ENCODE data around the gene CORO7. TPM values are rescaled to one million over a fixed set of nuclear protein-coding genes. Genes with fewer than 3 reads are reported as not detected.

The CORO7 gene
- total RNA-seq, 1 donor from 2014 or later, result 101 TPM

GRCh38 chr16:4332623-4333307 is 83.6 kb downstream of the CORO7 start:
- no peaks in the 10 kb centered on the region for H3K36me3 Mint-ChIP-seq (ENCODE audit: low read depth)
- H3K4me1 Mint-ChIP-seq (ENCODE audit: low read depth), result peaks cover 3% of the 10 kb centered on the region
- H3K27me3 Mint-ChIP-seq (ENCODE audit: low read depth), result peaks cover 5% of the 10 kb centered on the region
- DNase-seq (ENCODE audit: low spot score), result no peak
- no peak overlapping the region for H3K4me3 Mint-ChIP-seq (ENCODE audit: low read depth)
- no peaks in the 10 kb centered on the region for H3K9me3 Mint-ChIP-seq
- intact Hi-C loops (cut with micrococcal nuclease), result no loop called here
- no peak overlapping the region for H3K27ac Mint-ChIP-seq

DNA sequence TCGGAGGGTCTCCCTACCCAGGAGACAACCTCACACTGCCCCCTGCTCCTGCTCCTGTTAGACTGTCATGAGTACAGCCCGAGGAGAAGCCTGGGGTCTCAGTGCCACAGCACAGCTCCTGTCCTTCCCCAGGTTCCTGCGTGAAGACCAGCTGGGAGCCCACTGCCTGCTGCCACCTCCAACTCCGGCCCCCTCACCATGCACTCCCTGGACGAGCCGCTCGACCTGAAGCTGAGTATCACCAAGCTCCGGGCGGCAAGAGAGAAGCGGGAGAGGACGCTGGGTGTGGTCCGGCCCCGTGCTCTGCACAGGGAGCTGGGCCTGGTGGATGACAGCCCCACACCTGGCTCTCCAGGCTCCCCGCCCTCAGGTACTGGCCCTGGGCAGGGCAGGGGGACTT is 84.3 kb downstream of the CORO7 start:
- Mint-ChIP-seq H3K36me3 (ENCODE audit: low read depth) (no peaks in the 10 kb centered on the region), H3K4me1 (ENCODE audit: low read depth) (peaks cover 3% of the 10 kb centered on the region), H3K4me3 (ENCODE audit: low read depth) (no peak overlapping the region), H3K9me3 (no peaks in the 10 kb centered on the region), H3K27me3 (ENCODE audit: low read depth) (peaks cover 5% of the 10 kb centered on the region), H3K27ac (no peak overlapping the region)
- intact Hi-C loops (cut with micrococcal nuclease), result no loop called here
- DNase-seq (ENCODE audit: low spot score), result no peak

DNA sequence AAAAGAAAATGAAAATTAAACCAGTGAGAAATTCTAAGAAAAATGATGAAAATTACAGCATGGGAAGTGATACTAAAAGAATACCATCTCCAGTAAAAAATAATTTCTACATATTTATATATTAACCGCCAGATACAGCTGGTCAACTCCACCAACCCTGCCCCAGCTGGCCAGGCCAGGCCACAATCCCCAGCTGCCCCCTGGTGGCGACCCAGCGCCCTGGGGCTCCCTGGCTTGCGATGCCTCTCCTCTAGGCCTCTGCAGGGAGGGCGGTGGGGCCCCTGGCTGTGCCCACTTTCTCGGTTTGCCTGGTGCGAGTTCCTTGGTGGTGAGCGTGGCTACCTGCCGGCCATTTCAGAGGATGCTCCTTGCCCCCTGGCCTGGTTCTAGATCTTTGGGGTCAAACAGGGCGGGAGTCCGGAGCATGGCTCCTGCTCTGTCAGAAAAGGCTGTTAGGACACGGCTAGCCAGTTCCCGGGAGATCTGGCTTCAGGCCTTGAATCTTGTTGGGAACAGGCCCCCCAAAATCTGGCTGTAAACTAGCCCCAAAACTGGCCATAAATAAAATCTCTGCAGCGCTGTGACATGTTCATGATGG is 86.0 kb downstream of the CORO7 start:
- intact Hi-C loops (cut with micrococcal nuclease), result loop anchor here (1.0 to 2.0 kb wide), 3 partner anchors 14 to 42 kb away; partner anchors contain the start of gene GLIS2
- no peaks in the 10 kb centered on the region for H3K9me3 Mint-ChIP-seq
- no peak overlapping the region for H3K4me3 Mint-ChIP-seq (ENCODE audit: low read depth)
- peak; percentile 47 for DNase-seq (ENCODE audit: low spot score)
- no peaks in the 10 kb centered on the region for H3K36me3 Mint-ChIP-seq (ENCODE audit: low read depth)
- peaks cover 3% of the 10 kb centered on the region for H3K4me1 Mint-ChIP-seq (ENCODE audit: low read depth)
- H3K27ac Mint-ChIP-seq, result no peak overlapping the region
- peaks cover 5% of the 10 kb centered on the region for H3K27me3 Mint-ChIP-seq (ENCODE audit: low read depth)

GRCh38 chr16:4328782-4329775 is 87.3 kb downstream of the CORO7 start:
- no peaks in the 10 kb centered on the region for H3K9me3 Mint-ChIP-seq
- H3K4me3 Mint-ChIP-seq (ENCODE audit: low read depth), result no peak overlapping the region
- peaks cover 5% of the 10 kb centered on the region for H3K27me3 Mint-ChIP-seq (ENCODE audit: low read depth)
- H3K36me3 Mint-ChIP-seq (ENCODE audit: low read depth), result no peaks in the 10 kb centered on the region
- intact Hi-C loops (cut with micrococcal nuclease), result no loop called here
- DNase-seq (ENCODE audit: low spot score), result no peak
- peaks cover 3% of the 10 kb centered on the region for H3K4me1 Mint-ChIP-seq (ENCODE audit: low read depth)
- no peak overlapping the region for H3K27ac Mint-ChIP-seq

DNA sequence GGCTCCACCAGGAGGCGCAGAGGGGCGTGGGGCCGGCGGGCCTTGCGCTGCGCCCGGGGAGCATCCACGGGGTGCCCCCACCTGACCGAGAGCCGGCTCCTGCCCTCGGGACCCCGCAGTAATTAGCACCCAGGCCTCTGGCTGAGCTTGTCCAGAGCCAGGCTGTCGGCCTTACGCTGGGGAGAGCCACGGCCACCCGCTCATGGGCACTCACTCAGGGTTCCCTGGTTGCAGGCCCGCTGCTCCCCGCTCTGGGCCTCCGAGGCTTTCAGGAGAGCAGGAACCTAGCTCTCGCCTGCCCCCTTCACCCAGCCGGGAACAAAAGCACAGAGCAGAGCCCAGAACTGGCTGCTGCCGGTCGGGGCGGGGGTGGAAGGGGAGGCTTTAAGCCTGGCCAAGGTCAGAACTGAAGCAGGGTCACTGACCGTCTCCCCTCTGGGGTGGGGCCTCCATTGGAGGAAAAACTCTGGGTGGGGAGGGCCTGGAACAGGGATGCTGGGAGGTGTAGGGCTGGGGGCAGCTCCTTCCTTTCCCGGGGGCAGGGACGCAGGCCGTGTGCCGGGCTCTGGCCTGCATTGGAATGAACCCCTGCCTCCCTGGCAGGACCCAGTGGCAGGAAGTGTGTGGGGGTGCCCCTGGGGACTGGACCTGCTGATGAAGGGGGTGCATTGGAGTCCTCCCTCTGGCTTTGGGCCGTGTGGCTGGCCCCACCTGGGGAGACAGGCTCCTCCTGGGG is 88.2 kb downstream of the CORO7 start:
- H3K4me1 Mint-ChIP-seq (ENCODE audit: low read depth), result peaks cover 3% of the 10 kb centered on the region
- H3K36me3 Mint-ChIP-seq (ENCODE audit: low read depth), result no peaks in the 10 kb centered on the region
- H3K9me3 Mint-ChIP-seq, result no peaks in the 10 kb centered on the region
- H3K27me3 Mint-ChIP-seq (ENCODE audit: low read depth), result peaks cover 5% of the 10 kb centered on the region
- DNase-seq (ENCODE audit: low spot score), result no peak
- H3K27ac Mint-ChIP-seq, result no peak overlapping the region
- H3K4me3 Mint-ChIP-seq (ENCODE audit: low read depth), result peak overlapping the region; percentile 17
- intact Hi-C loops (cut with micrococcal nuclease), result no loop called here

- intact Hi-C loops (cut with micrococcal nuclease), result no loop called here
- no peaks in the 10 kb centered on the region for H3K36me3 Mint-ChIP-seq (ENCODE audit: low read depth)
- no peak for DNase-seq (ENCODE audit: low spot score)
- H3K4me3 Mint-ChIP-seq (ENCODE audit: low read depth), result no peak overlapping the region
- no peaks in the 10 kb centered on the region for H3K9me3 Mint-ChIP-seq
- no peak overlapping the region for H3K27ac Mint-ChIP-seq
- H3K27me3 Mint-ChIP-seq (ENCODE audit: low read depth), result peaks cover 5% of the 10 kb centered on the region
- peaks cover 3% of the 10 kb centered on the region for H3K4me1 Mint-ChIP-seq (ENCODE audit: low read depth)
Measured at GRCh38 chr16:4327386-4328045, 88.9 kb downstream of the CORO7 start.

GRCh38 chr16:4325253-4325758 is 91.1 kb downstream of the CORO7 start:
- Mint-ChIP-seq H3K27ac (no peak overlapping the region), H3K36me3 (ENCODE audit: low read depth) (no peaks in the 10 kb centered on the region), H3K4me1 (ENCODE audit: low read depth) (peaks cover 3% of the 10 kb centered on the region), H3K27me3 (ENCODE audit: low read depth) (peaks cover 5% of the 10 kb centered on the region), H3K9me3 (no peaks in the 10 kb centered on the region), H3K4me3 (ENCODE audit: low read depth) (no peak overlapping the region)
- no peak for DNase-seq (ENCODE audit: low spot score)
- intact Hi-C loops (cut with micrococcal nuclease), result no loop called here

DNA sequence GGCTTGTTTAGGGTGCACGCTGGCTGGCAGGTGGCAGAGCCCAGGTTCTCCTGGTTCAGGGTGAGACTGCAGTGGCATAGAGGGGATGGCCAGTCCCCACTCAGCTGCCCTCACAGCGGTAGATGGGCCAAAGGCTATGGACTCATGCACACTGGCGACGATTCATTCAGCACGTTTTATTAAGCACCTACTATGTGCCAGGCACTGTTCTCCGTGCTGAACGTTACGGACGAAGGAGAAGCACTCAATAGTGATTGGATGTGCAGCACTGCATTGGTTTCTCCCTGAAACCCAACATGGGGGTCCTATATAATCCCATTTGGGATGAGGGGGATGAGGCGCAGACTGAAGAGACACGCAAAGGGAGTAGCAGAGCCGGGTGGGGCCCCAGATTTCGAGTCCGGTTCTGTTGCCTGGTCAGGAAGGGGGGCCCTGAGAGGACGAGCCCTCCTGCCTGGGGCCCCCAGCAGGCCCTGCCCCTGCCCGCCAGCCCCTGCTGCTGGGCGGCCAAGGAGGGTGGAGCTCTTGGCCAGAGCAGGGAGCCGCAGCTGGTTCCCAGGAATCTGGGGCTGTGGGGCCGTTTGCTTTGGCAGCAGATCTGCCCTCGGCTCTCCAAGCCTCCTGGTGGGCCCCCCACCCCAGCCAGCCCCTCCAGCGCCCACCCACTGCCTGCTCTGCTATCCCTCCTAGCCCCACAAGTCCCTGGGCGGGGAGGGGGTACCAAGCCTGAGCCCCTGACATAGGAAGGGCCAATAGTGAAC is 91.7 kb downstream of the CORO7 start:
- no peak for DNase-seq (ENCODE audit: low spot score)
- H3K9me3 Mint-ChIP-seq, result no peaks in the 10 kb centered on the region
- intact Hi-C loops (cut with micrococcal nuclease), result no loop called here
- H3K4me3 Mint-ChIP-seq (ENCODE audit: low read depth), result no peak overlapping the region
- no peak overlapping the region for H3K27ac Mint-ChIP-seq
- no peaks in the 10 kb centered on the region for H3K36me3 Mint-ChIP-seq (ENCODE audit: low read depth)
- peaks cover 3% of the 10 kb centered on the region for H3K4me1 Mint-ChIP-seq (ENCODE audit: low read depth)
- H3K27me3 Mint-ChIP-seq (ENCODE audit: low read depth), result peaks cover 5% of the 10 kb centered on the region

GRCh38 chr16:4323845-4324488 is 92.4 kb downstream of the CORO7 start:
- no peak for DNase-seq (ENCODE audit: low spot score)
- H3K4me3 Mint-ChIP-seq (ENCODE audit: low read depth), result no peak overlapping the region
- intact Hi-C loops (cut with micrococcal nuclease), result no loop called here
- H3K36me3 Mint-ChIP-seq (ENCODE audit: low read depth), result no peaks in the 10 kb centered on the region
- H3K4me1 Mint-ChIP-seq (ENCODE audit: low read depth), result peaks cover 6% of the 10 kb centered on the region
- no peaks in the 10 kb centered on the region for H3K9me3 Mint-ChIP-seq
- H3K27ac Mint-ChIP-seq, result no peak overlapping the region
- H3K27me3 Mint-ChIP-seq (ENCODE audit: low read depth), result peaks cover 5% of the 10 kb centered on the region

- Mint-ChIP-seq H3K27ac (no peak overlapping the region), H3K36me3 (ENCODE audit: low read depth) (no peaks in the 10 kb centered on the region), H3K4me1 (ENCODE audit: low read depth) (peaks cover 4% of the 10 kb centered on the region), H3K4me3 (ENCODE audit: low read depth) (no peak overlapping the region), H3K27me3 (ENCODE audit: low read depth) (peaks cover 3% of the 10 kb centered on the region), H3K9me3 (no peaks in the 10 kb centered on the region)
- intact Hi-C loops (cut with micrococcal nuclease), result no loop called here
- DNase-seq (ENCODE audit: low spot score), result no peak
Measured at GRCh38 chr16:4323071-4323844, 93.1 kb downstream of the CORO7 start.
